Measurements from ENCODE around the gene SDHAF2.

GRCh38 chr11:61384271-61385242 is 45.4 kb upstream of the SDHAF2 start:
- TF ChIP-seq CTCF (IDR thresholded peaks at IDR 0.05) (no peak), POLR2A (IDR thresholded peaks at IDR 0.05) (no peak)

All from transverse colon (tissue), 3 donors.